Measurements from ENCODE around the gene ENPP7.

ENPP7 gene

GRCh38 chr17:79699386-79700036 is 31.2 kb upstream of the ENPP7 start:
- no peak overlapping the region for H3K4me3 ChIP-seq
- H3K27me3 ChIP-seq = peaks cover 0 to 88% of the 10 kb centered on the region in 2 donors
- TF ChIP-seq CTCF (IDR thresholded peaks at IDR 0.05) = no peak
- H3K27ac ChIP-seq = no peak overlapping the region
- no peaks in the 10 kb centered on the region for H3K9me3 ChIP-seq
- peaks cover 0 to 21% (median 10%) of the 10 kb centered on the region in 4 donors for H3K4me1 ChIP-seq
- no peak for DNase-seq
- intact Hi-C loops (cut with DNase I; ENCODE audit: low total_unique reads) = loop anchor here (10.0 kb wide), 1 partner anchor 295 kb away; no protein-coding TSS in a partner anchor
- H3K36me3 ChIP-seq = no peaks in the 10 kb centered on the region

GRCh38 chr17:79700592-79700991 is 30.2 kb upstream of the ENPP7 start:
- TF ChIP-seq CTCF (IDR thresholded peaks at IDR 0.05) = no peak
- H3K9me3 ChIP-seq = no peaks in the 10 kb centered on the region

GRCh38 chr17:79702034-79702433 is 28.7 kb upstream of the ENPP7 start:
- no peak for TF ChIP-seq CTCF (IDR thresholded peaks at IDR 0.05)
- intact Hi-C loops (cut with DNase I; ENCODE audit: low total_unique reads) = loop anchor here (10.0 kb wide), 1 partner anchor 297 kb away; no protein-coding TSS in a partner anchor
- Histone ChIP-seq H3K9me3 (no peaks in the 10 kb centered on the region), H3K27me3 (peaks cover 0 to 90% of the 10 kb centered on the region in 2 donors), H3K36me3 (no peaks in the 10 kb centered on the region), H3K27ac (no peak overlapping the region), H3K4me1 (peaks cover 0 to 8% (median 0%) of the 10 kb centered on the region in 4 donors), H3K4me3 (no peak overlapping the region)
- DNase-seq = no peak

More at GRCh38 chr17:79700592-79700991, 30.2 kb upstream of the ENPP7 start:
- Histone ChIP-seq H3K4me3 (no peak overlapping the region), H3K27me3 (peaks cover 0 to 87% of the 10 kb centered on the region in 2 donors), H3K36me3 (no peaks in the 10 kb centered on the region), H3K4me1 (peaks cover 0 to 19% (median 8%) of the 10 kb centered on the region in 4 donors), H3K27ac (no peak overlapping the region)
- DNase-seq = no peak
- intact Hi-C loops (cut with DNase I; ENCODE audit: low total_unique reads) = loop anchor here (10.0 kb wide), 1 partner anchor 296 kb away; no protein-coding TSS in a partner anchor

- Histone ChIP-seq H3K27me3 (peaks cover 0 to 90% of the 10 kb centered on the region in 2 donors), H3K36me3 (no peaks in the 10 kb centered on the region), H3K9me3 (no peaks in the 10 kb centered on the region), H3K4me1 (peaks cover 0 to 8% (median 0%) of the 10 kb centered on the region in 4 donors), H3K4me3 (no peak overlapping the region), H3K27ac (no peak overlapping the region)
- intact Hi-C loops (cut with DNase I; ENCODE audit: low total_unique reads) = loop anchor here (10.0 kb wide), 1 partner anchor 298 kb away; no protein-coding TSS in a partner anchor
- DNase-seq = no peak
- TF ChIP-seq CTCF (IDR thresholded peaks at IDR 0.05) = no peak
Measured at GRCh38 chr17:79702550-79703236, 28.1 kb upstream of the ENPP7 start.

GRCh38 chr17:79704691-79705090 is 26.1 kb upstream of the ENPP7 start:
- H3K4me1 ChIP-seq = peaks cover 0 to 6% (median 4%) of the 10 kb centered on the region in 4 donors
- H3K4me3 ChIP-seq = no peak overlapping the region
- H3K9me3 ChIP-seq = no peaks in the 10 kb centered on the region
- intact Hi-C loops (cut with DNase I; ENCODE audit: low total_unique reads) = loop anchor here (10.0 kb wide), 1 partner anchor 300 kb away; no protein-coding TSS in a partner anchor
- no peak for TF ChIP-seq CTCF (IDR thresholded peaks at IDR 0.05)
- no peak overlapping the region for H3K27ac ChIP-seq
- no peaks in the 10 kb centered on the region for H3K36me3 ChIP-seq
- DNase-seq = no peak
- H3K27me3 ChIP-seq = peaks cover 0 to 79% of the 10 kb centered on the region in 2 donors
